NCI-H2227 (cell line): ENCODE measurements around the gene PDE6A.

Experiments
- DNase-seq: peaks from one replicate; lab custom pipeline; 2025; ENCODE audit not compliant: unreplicated experiment; lab: John Stamatoyannopoulos, UW

PDE6A gene

DNA sequence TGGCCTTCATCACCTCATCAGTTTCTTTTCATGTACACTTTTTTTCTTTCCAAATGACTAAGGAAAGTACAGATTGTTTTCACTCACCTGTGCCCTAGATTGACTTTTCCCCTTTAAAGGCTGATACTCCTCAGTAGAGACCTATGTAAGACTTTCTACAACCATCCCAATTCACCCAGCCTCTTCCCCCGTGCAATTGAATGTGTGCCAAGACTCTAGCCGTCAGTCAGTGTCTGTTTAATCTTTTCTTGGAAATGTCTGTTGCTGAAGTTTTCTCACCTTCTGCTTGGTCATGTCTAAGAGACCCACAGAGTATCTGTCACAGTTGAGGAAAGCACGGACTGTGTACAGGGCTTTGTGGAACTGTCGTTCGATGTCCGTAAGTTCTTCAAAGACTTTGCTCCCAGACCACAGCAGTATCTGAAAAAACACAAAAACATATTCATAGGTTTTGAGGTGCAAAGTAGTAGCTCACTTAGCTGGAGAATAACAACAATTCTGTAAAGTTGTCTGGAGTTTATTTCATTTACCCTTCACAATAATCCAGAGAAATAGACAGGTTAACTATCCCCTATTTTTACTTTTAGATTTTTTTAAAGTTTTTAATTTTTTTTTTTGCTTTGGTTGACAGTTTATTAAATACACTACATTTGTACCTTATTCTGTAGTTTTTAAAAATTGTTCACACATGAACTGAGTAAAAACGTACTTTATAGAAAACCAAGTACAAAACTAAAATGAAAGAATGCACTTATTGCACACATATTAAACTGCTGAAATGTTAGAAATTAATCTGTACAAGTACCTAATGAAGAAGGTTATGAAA is 13.6 kb downstream of the PDE6A start:
- DNase-seq = no peak

GRCh38 chr5:149930043-149930748 is 14.4 kb downstream of the PDE6A start:
- DNase-seq = no peak

DNA sequence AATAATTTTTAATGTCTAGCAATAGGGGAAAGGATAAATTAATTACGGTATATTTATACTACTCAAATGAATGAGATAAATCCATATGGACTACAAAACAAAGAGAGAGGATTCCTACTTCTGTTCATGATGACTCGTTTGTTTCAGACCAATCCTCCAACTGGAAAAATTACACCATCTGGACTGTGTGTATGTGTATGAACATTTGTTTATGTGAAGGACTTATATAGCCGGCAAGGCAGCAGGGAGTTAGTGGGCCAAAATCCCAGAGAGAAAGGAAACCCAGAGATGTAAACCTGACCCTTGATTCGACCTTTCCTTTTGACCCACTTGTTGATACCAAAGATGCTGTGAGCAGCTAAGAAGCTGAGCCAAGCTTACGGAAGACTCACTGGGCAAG is 20.1 kb downstream of the PDE6A start:
- DNase-seq = no peak

DNA sequence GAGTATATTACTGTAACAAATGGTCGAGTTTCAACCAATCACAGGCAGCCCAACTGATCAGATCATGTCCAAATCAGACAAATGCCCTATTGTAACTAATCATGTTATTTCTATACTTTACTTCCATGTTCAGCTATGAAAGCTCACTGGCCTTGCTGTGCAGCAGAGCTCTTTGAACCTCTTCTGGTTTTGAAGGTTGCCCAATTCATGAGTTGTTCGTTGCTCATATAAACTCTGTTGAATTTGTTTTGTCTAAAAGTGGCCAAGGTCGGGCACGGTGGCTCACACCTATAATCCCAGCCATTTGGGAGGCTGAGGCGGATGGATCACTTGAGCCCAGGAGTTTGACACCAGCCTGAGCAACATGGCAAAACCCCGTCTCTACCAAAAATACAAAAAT is 21.6 kb downstream of the PDE6A start:
- DNase-seq = no peak

- no peak for DNase-seq
Measured at GRCh38 chr5:149921597-149921996, 23.0 kb downstream of the PDE6A start.

DNA sequence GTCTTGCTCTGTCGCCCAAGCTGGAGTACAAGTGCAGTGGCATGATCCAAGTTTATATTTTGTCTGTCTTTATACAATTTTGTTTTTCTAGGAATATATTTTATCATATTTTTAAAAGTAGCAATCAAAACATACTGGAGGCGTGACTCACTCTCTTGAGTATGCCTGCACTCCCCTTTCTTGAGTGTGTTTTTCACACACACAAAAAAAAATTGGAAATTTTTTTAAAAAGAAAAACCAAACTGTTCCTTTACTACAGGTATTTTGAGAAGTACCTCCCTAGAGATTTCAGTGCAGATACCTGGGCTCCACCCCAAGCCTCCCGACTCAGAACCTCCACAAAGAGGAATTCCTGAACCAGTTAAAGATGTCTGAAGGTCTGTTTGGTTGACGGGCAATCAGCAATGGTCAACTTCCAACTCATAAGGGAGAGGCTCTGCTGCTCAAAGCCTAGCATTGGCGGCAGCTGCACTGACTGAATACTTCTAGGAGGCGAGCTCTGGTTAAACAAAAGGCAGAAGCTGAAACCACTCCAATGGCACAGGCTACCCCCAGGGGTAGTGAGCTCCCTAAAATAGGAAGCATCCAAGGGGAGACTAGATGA is 27.4 kb downstream of the PDE6A start:
- no peak for DNase-seq

GRCh38 chr5:149916334-149917072 is 28.1 kb downstream of the PDE6A start:
- no peak for DNase-seq

DNA sequence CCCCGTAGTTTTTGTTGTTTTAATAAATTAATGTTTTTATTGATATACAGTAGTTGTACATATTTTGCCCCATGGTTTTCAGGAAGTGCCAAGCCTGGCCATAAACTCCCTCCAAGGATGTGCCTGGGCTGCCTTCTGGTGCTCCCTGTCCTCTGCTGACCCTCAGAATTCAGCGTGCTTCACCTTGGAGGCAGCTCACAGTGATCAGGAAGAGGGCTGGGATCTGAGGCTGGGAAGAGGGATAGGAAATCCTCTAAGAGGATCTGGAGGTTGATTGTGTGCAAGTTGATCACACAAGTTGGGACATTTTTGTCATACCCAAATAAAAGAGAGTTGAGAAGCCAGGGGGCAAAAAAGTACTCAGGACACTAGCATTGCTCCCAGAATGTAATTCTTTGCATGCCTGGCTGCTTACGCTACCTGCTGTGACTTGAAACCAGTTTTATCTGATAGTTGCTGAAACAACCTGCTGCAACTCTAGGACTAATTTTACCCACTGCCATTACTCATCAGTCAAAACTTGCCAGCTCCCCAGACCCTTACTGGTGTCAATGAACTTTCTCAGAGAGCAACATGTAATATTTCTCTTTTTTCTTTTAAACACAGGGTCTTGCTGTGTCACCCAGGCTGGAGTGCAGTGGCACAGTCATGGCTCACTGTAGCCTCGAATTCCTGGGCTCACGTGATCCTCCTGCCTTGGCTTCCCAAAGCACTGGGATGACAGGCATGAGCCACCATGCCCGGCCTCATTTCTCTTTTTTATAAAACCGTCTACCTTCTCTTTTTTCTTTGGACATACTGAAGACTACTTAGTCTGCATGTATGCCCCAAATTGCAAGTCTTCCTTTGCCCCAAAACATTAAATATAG is 29.0 kb downstream of the PDE6A start:
- no peak for DNase-seq

- DNase-seq = no peak
Measured at GRCh38 chr5:149913436-149914419, 30.9 kb downstream of the PDE6A start.

DNA sequence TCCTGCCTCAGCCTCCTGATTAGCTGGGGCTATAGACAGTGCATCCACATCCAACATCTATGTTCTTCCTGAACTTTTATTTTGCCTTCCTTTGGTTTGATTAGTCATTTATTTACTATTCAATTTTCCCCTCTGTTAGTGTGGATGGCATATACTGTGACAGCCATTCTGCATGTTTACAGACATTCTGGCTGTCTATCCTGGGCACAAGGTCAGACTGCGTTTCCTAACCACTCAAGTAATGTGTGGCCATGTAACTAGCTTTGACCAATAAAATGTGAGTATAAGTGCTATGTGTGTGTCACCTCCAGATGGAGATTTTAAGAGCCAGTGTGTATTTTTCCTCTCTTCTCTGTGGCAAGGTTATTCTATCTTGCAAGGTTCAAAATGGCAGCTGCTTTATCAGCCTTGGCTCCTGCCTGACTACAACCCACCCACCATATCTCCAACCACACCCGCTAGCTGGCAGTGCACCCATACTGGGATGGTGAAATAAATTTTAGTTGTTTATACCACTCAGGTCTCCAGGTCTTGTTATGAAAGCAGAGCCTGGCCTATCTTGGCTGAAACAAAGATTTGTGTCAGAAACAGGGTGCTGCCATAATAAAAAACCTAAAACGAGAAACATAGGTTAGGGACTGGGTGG is 32.2 kb downstream of the PDE6A start:
- DNase-seq = no peak

DNA sequence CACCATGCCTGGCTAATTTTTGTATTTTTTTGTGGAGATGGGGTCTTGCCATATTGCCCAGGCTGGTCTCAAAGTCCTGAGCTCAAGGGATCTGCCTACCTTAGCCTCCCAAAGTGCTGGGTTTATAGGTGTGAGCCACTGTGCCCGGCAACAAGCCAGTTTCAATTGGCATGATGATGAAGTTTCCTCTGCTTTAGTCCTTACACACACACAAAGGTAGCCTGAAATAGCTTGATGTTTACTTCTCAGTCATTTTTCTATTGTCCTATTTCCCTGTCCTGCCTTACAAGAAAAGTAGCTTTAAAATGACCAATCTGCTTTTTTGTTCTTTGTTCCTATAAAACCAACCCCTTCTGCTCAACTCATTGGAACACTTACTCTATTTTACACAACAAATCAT is 33.6 kb downstream of the PDE6A start:
- DNase-seq = no peak

DNA sequence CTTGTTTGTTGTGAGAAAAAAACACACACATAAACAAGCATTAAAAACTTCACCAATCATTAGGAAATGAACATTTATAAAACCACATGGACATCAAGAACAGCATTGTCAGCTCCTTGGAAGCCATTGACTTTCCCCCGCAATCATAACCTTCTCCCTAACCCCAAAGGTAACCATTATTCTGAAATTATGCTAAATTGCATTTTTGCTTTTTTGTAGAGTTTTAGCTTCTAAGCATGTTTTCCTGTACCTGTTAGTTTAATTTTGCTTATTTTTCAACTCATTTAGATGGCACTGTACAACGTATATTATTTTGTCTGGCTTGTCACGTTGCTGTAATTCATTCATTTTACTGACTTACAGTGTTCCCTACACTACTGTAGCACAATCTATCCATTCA is 36.8 kb downstream of the PDE6A start:
- no peak for DNase-seq

- no peak for DNase-seq
Measured at GRCh38 chr5:149904977-149905376, 39.6 kb downstream of the PDE6A start.

DNA sequence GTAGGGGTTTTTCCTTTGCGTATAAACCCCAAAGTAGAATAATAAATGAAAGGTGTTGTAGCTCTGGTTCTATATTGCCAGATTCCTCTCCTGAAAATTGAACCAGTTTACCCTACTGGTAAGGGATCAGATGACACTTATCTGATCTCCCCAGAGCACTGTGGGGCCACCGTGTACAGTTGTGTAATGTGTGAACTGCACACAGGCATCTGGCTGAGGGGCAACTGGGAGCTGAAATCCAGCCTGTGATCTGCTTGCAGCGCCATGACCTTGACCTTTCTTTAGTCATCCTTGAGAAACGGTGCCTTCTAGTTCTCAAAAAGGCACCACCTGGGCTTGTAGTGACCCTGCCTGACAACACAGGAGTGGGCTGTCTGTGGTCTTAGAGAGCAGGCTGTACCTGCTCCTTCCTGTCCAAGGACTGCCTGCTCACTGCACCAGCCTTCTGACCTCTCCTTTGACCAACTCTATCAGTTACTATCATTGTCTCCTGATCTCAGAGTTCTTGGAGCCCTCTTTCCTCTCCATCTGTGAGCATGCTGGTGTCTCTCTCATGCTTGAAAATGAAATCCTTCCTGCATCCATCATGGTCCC is 40.2 kb downstream of the PDE6A start:
- DNase-seq = no peak

- no peak for DNase-seq
Measured at GRCh38 chr5:149903404-149903803, 41.2 kb downstream of the PDE6A start.

DNA sequence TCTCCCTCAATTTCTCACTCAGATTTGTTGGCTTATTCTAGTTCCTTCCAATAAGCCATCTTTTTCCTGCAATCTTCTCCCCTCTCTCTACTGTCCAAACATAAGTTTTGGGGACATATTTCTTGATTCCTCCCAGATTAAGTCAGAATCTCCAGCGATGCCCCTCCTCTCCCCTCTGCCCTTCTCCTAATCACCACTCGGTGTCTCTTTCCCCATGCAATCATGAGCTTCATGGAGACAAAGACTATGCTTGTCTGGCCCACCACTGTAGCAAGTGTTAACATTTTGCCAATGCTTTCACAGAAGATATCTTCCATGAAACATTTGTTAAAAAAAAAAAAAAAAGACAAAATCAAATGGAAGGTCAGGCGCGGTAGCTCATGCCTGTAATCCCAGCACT is 42.4 kb downstream of the PDE6A start:
- no peak for DNase-seq

DNA sequence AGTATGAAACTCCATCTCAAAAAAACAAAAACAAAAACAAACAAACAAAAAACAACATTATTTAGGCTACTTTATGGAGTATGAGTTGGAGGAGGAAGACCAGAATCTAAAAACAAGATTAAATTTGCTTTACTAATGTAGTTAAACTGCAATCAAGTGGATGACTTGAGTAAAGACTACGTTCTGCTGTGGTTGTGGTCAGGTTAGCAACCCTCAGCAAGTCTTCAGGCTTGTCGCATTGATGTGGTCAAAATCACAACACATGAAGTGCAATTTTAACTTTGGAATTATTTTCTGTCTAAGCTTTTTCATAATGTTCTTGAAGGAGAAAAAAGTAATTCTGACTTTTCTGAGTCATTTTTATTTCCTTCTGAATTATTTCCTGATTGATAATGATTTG is 43.1 kb downstream of the PDE6A start:
- DNase-seq = no peak

GRCh38 chr5:149900390-149900789 is 44.2 kb downstream of the PDE6A start:
- DNase-seq = no peak
